SH-SY5Y (cell line): ENCODE measurements around the gene DGUOK.

Source experiments
- GATA2 ChIP-seq: IDR thresholded peaks from 2 replicates; pipeline ENCODE4 v1.6.1; 2011; ENCODE audit warnings: mild to moderate bottlenecking, low read depth, low read length
- GATA3 ChIP-seq: IDR thresholded peaks from 2 replicates; pipeline ENCODE4 v1.6.1; 2011; ENCODE audit warnings: low read depth, mild to moderate bottlenecking, low read length, moderate library complexity

DGUOK gene

DNA sequence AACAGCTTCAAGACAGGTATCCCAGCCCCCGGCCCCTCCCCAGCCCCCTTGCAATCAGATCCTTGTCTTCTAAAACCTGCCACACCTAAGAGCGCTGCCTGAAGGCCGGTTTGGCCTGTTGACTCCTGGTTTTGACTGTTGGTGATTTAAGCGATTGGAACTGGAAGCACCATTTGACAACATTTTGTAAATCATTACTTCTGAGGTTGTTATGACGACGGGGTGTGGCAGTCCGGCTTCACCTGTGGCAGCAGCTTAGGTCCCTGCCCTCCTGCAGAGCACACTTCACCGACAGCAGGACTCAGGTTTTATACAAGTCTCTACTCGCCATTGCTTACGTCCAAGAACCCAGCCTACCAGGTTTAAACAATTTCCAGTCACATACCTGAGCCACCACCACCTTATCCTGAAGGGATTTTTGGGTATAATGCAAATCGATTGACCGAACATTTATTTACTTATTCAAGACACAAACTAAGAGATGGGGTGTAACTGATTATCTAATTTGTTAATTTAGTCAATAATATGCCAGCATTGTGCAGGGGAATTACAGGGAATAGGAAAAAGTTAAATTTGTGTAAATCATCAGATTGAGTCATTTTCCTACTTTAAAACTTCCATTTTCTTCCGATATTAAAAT, 707 bp upstream of the DGUOK start:
- no peak for TF ChIP-seq GATA2
- TF ChIP-seq GATA3 = no peak

DNA sequence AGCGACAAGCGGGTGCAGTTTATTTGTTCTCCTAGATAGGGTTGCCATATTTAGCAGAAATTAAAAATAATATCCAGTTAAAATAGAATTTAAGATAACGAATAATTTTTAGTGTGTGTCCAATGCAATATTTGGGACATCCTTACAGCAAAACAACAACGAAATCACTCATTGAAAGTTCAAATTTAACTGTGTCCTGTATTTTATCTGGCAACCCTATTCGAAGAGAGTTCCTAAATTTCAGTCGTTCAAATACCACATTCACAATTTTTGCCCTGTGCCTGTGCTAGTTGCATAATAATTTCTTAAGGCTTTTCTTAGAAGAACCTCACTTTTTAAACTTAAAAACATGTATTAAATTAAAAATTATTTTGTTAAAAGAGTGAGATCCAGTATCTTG, 664 bp downstream of the DGUOK start:
- no peak for TF ChIP-seq GATA3
- TF ChIP-seq GATA2 = no peak

GRCh38 chr2:73928963-73929347, 2.3 kb downstream of the DGUOK start:
- TF ChIP-seq GATA2 (no peak), GATA3 (no peak)

DNA sequence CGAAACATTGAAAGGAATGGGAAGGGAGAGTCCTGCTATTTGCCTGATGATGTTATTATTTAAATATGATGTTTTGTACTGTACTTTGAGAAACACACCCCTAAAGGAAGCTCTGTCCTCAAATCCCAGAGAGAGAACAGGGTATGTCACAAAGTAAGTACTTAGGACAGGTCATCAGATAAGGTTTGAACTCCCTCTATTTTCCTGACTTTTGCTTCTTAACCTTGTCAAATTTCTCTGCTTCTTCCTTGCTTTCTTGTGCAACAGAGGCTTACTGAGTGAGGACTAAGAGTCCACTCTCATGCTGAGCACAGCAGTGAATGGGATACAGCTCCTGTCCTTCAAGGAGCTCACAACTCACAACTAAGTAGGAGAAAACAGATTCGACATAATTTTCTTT, 3.7 kb downstream of the DGUOK start:
- TF ChIP-seq GATA3 = no peak
- no peak for TF ChIP-seq GATA2

- TF ChIP-seq GATA2 = no peak
- no peak for TF ChIP-seq GATA3
Observed at GRCh38 chr2:73931531-73932500, 5.1 kb downstream of the DGUOK start.

DNA sequence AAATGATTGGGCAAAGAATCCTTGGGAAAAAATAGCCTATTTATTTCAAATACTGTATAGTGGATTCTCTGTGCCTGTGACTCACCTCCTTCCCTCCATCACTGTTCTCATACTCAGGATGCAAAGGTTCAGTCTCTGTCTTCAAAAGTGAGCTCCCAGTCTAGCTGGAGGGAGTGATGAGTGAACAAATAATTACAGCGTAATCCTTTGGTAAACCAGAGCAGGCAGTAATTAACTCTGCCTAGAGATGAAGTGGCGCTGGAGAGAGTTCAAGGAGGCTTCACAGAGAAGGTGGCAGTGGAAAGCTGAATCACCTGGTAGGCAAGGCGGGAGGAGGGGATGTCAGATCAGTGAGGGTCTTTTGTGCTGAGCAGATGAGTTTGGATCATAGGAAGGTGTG, 6.5 kb downstream of the DGUOK start:
- TF ChIP-seq GATA2 (no peak), GATA3 (no peak)

DNA sequence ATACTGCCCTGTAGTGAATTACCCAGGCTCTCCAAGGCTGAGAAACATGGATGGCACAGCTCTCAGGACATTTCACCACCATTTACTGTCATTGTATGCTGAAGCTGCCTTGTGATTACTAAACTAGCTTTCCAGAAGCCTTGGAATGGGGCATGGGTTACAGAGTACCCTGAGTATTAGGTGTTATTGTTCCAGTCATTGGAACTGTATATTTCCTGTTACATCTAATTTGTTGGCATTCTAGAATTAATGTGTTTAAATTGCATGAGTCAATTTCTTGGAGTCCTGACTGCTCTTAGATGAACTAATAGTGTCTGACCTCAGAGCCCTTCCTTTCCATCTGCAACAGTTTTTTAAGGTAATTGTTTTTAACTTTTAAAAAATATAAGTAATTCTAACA, 9.0 kb downstream of the DGUOK start:
- TF ChIP-seq GATA3 (no peak), GATA2 (no peak)

GRCh38 chr2:73937103-73937885, 10.6 kb downstream of the DGUOK start:
- no peak for TF ChIP-seq GATA3
- TF ChIP-seq GATA2 = no peak

DNA sequence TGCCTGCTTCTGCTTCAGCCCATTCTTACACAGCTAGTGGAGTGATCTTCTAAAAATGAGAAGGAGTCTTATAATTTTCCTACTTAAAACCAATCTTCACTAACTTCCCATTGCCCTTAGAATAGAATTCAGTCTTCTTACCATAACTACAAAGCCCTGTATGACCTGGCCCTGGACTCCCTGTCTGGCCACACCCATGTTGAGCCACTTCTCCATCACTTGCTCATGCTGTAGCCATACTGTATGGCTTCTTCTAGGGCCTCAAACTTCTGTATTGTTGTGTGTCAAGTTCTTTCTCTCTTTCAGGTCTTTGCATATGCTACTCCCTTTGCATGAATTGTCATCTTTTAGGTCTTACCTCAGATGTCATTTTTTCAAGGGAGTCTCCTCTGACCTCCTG, 11.2 kb downstream of the DGUOK start:
- TF ChIP-seq GATA3 = no peak
- TF ChIP-seq GATA2 = no peak

DNA sequence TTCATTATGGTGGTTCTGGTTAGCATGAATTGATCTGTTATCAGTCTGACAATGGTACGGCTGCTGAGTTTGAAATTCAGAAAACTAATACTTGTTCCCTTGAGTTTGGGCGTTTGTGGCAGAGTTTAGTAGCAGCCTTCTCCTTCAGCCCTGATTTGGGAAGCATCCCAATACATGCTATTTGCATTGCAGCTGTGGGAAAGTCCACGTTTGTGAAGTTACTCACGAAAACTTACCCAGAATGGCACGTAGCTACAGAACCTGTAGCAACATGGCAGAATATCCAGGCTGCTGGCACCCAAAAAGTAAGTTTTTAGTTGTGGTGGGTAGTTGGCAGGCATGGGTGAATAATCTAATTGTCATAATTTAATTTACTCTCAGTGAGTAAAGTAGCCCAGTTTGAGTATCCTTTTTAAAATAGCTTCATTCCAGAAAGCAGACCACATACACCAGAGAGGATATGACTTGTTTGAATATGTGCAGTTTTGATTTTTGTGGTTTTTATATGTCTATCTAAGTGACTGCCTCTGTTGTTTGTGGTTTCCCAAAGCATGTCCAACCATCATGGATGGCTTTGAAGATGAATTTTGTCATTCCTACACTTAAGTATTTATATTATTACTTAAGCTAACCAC, 12.2 kb downstream of the DGUOK start:
- TF ChIP-seq GATA3 (no peak), GATA2 (no peak)

DNA sequence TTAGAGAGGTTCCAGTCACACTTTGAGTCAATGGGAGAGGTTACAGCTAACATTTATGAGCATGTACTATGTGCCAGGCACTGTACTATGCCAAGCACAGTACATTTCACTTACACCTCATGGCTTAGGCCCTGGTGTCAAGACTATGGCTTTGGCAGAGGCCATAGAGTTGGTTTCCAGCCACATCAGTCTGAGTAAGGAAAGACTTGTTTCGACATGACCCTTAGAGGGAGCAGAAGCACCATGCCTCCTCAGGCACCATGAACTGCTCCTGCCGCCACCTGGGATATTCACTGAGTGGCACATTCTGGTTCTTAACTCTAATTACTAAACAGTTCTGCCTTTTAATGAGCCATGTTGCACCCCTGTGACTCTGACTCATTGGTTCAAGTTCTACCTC, 12.7 kb downstream of the DGUOK start:
- TF ChIP-seq GATA3 = no peak
- TF ChIP-seq GATA2 = no peak

DNA sequence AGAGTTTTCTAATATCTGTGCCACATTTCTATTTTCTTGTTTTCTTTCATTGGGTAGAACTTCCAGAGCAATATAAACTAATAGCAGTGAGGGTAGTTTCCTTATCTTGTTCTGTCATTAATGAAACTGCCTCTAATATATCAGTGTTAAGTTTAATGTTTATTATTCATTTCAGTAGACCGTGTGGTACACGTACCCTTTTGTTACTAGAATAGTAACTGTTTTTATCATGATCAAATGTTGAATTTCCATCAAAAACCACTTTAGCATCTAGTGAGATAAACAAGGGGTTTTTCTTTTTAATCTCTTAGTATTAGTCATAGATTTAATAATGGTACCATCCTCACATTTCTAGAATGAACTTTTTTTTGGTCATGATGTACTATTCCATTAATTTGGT, 16.0 kb downstream of the DGUOK start:
- TF ChIP-seq GATA2 = no peak
- TF ChIP-seq GATA3 = no peak

- TF ChIP-seq GATA2 = no peak
- TF ChIP-seq GATA3 = no peak
Observed at GRCh38 chr2:73944714-73945113, 18.0 kb downstream of the DGUOK start.

DNA sequence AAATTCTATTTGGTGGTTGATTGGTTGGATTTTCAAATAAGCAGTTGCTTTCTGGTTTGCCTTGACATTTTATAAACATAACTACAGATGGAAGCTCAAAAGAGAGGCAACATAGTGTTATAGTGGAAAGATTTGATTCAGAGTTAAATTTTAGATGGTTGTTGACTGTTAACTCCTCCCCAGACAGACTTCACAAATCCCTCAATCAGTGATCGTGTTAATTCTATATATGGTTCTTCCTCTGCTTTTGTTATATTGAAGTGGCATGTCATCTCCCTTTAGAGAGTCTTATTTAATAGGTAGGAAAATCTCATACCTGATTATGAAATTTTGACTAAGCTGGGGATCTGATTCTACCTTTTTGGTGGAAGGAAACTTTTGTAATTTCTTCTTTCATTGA, 19.5 kb downstream of the DGUOK start:
- TF ChIP-seq GATA3 (no peak), GATA2 (no peak)
